HEK293 (cell line): ENCODE results near the gene EDA.

Experiments
- CTCF ChIA-PET: fragments of 350-600 bp; formaldehyde crosslinking; extraction: SDS; loops from one replicate; lab custom pipeline; 2021; ENCODE audit warnings: antibody characterized with exemption; lab: Yijun Ruan, JAX
- POLR2A ChIA-PET: fragments of 300-600 bp; formaldehyde crosslinking; extraction: SDS; loops from one replicate; lab custom pipeline; 2020; ENCODE audit warnings: antibody characterized with exemption, inconsistent platforms; lab: Yijun Ruan, JAX
- H3K27ac ChIP-seq: fragments of 200-500 bp; sonication (Bioruptor generic); 2 replicates; pipeline ENCODE4 v1.5.1; 2014; ENCODE audit warnings: low read depth, low read length, control low read depth, inconsistent platforms; ENCODE audit errors: extremely low read depth
- H3K36me3 ChIP-seq, 2 experiments: fragments of 200-500 bp in 1 of 2; sonication (Bioruptor generic) in 1 of 2; 1 replicate in 1 of 2; 2 replicates in 1 of 2; pipeline ENCODE4 v1.5.1; 2014 to 2017; ENCODE audit warnings: inconsistent platforms in 2 of 2, low read length in 2 of 2; ENCODE audit not compliant: control insufficient read depth in 2 of 2, insufficient read depth in 1 of 2
- H3K4me1 ChIP-seq: fragments of 200-500 bp; sonication (Bioruptor generic); 2 replicates; pipeline ENCODE4 v1.5.1; 2014; ENCODE audit warnings: mild to moderate bottlenecking, low read length, inconsistent platforms; ENCODE audit not compliant: control insufficient read depth, insufficient read depth
- H3K4me3 ChIP-seq: 2 replicates; pipeline ENCODE4 v1.5.1; 2011; ENCODE audit warnings: low read depth, mild to moderate bottlenecking, control low read depth, low read length, moderate library complexity
- H3K9me3 ChIP-seq: fragments of 200-500 bp; sonication (Bioruptor generic); 2 replicates; pipeline ENCODE4 v1.5.1; 2014; ENCODE audit warnings: low read depth, low read length, inconsistent platforms; ENCODE audit not compliant: control insufficient read depth, insufficient read depth
- PRDM1 ChIP-seq: fragments of 450-650 bp; formaldehyde crosslinking; IDR thresholded peaks from 2 replicates; pipeline ENCODE4; 2016; ENCODE audit warnings: missing biosample characterization, missing genetic modification characterization
- RBAK ChIP-seq: fragments of 450-650 bp; formaldehyde crosslinking; IDR thresholded peaks from 2 replicates; pipeline ENCODE4 v1.5.1; 2016; ENCODE audit warnings: missing biosample characterization, missing genetic modification characterization
- REPIN1 ChIP-seq: fragments of 450-650 bp; formaldehyde crosslinking; IDR thresholded peaks from 2 replicates; pipeline ENCODE4 v1.5.1; 2017; ENCODE audit warnings: missing biosample characterization, missing genetic modification characterization, low read depth
- TRIM28 ChIP-seq: IDR thresholded peaks from 2 replicates; pipeline ENCODE4 v1.6.1; 2011; ENCODE audit warnings: low read length, control low read depth, borderline replicate concordance
- ZBTB21 ChIP-seq: fragments of 450-650 bp; formaldehyde crosslinking; IDR thresholded peaks from 2 replicates; pipeline ENCODE4 v1.5.1; 2017; ENCODE audit warnings: missing biosample characterization, missing genetic modification characterization
- ZNF16 ChIP-seq: fragments of 450-650 bp; formaldehyde crosslinking; IDR thresholded peaks from 2 replicates; pipeline ENCODE4 v1.5.1; 2016; ENCODE audit warnings: low read depth, missing biosample characterization, missing genetic modification characterization
- ZNF214 ChIP-seq: fragments of 450-650 bp; formaldehyde crosslinking; IDR thresholded peaks from 2 replicates; pipeline ENCODE4 v1.5.1; 2017; ENCODE audit warnings: missing biosample characterization, mild to moderate bottlenecking, missing genetic modification characterization, borderline replicate concordance
- ZNF404 ChIP-seq: fragments of 450-650 bp; formaldehyde crosslinking; IDR thresholded peaks from 2 replicates; pipeline ENCODE4 v1.5.1; 2017; ENCODE audit warnings: missing biosample characterization, missing genetic modification characterization
- ZNF530 ChIP-seq: fragments of 450-650 bp; formaldehyde crosslinking; IDR thresholded peaks from 2 replicates; pipeline ENCODE4 v1.5.1; 2016; ENCODE audit warnings: low read depth, missing biosample characterization, missing genetic modification characterization
- ZNF558 ChIP-seq: fragments of 450-650 bp; formaldehyde crosslinking; IDR thresholded peaks from 2 replicates; pipeline ENCODE4 v1.5.1; 2016; ENCODE audit warnings: missing biosample characterization, missing genetic modification characterization
- ZNF623 ChIP-seq: fragments of 450-650 bp; formaldehyde crosslinking; IDR thresholded peaks from 2 replicates; pipeline ENCODE4 v1.5.1; 2016; ENCODE audit warnings: missing biosample characterization, missing genetic modification characterization
- ZNF670 ChIP-seq: fragments of 450-650 bp; formaldehyde crosslinking; IDR thresholded peaks from 2 replicates; pipeline ENCODE4 v1.5.1; 2016; ENCODE audit warnings: missing biosample characterization, missing genetic modification characterization, low read depth
- ZNF785 ChIP-seq: fragments of 450-650 bp; formaldehyde crosslinking; IDR thresholded peaks from 2 replicates; pipeline ENCODE4 v1.5.1; 2016; ENCODE audit warnings: missing biosample characterization, missing genetic modification characterization
- TF ChIP-seq, protein P1 (sequence below): fragments of 450-650 bp; formaldehyde crosslinking; IDR thresholded peaks from 2 replicates; pipeline ENCODE4 v1.5.1; 2016; ENCODE audit warnings: missing biosample characterization, missing genetic modification characterization
- TF ChIP-seq, protein P2 (sequence below): fragments of 450-650 bp; formaldehyde crosslinking; IDR thresholded peaks from 2 replicates; pipeline ENCODE4 v1.5.1; 2017; ENCODE audit warnings: missing biosample characterization, missing genetic modification characterization
- TF ChIP-seq, protein P3 (sequence below): fragments of 450-650 bp; formaldehyde crosslinking; IDR thresholded peaks from 2 replicates; pipeline ENCODE4 v1.5.1; 2017; ENCODE audit warnings: missing biosample characterization, missing genetic modification characterization
- TF ChIP-seq, protein P4 (sequence below): IDR thresholded peaks from 2 replicates; pipeline ENCODE4 v1.6.1; 2011; ENCODE audit warnings: mild to moderate bottlenecking, low read depth, low read length, borderline replicate concordance

EDA gene

DNA sequence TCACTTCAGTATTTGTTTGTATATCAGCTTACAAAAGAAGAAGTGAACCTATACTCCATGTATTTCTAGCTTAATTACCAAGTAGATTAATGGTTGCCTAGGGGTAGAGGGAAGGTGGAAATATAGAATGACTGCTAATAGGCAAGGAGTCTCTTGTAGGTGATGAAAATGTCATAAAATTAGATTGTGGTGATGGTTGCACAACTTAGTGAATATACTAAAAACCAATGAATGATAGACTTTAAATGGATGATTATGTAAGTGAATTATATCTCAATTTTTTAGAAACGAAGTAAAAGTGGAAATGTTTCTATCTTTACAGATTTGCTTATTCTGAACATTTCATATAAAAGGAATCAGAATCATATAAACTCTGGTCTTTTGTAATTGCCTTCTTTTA lies 268.3 kb downstream of the EDA start:
- no peak overlapping the region for H3K27ac ChIP-seq
- no peak for TF ChIP-seq ZNF670 (tag by site-specific recombination)
- TF ChIP-seq, protein P1, sequence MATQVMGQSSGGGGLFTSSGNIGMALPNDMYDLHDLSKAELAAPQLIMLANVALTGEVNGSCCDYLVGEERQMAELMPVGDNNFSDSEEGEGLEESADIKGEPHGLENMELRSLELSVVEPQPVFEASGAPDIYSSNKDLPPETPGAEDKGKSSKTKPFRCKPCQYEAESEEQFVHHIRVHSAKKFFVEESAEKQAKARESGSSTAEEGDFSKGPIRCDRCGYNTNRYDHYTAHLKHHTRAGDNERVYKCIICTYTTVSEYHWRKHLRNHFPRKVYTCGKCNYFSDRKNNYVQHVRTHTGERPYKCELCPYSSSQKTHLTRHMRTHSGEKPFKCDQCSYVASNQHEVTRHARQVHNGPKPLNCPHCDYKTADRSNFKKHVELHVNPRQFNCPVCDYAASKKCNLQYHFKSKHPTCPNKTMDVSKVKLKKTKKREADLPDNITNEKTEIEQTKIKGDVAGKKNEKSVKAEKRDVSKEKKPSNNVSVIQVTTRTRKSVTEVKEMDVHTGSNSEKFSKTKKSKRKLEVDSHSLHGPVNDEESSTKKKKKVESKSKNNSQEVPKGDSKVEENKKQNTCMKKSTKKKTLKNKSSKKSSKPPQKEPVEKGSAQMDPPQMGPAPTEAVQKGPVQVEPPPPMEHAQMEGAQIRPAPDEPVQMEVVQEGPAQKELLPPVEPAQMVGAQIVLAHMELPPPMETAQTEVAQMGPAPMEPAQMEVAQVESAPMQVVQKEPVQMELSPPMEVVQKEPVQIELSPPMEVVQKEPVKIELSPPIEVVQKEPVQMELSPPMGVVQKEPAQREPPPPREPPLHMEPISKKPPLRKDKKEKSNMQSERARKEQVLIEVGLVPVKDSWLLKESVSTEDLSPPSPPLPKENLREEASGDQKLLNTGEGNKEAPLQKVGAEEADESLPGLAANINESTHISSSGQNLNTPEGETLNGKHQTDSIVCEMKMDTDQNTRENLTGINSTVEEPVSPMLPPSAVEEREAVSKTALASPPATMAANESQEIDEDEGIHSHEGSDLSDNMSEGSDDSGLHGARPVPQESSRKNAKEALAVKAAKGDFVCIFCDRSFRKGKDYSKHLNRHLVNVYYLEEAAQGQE (tag by site-specific recombination): no peak
- no peaks in the 10 kb centered on the region; the same call in 1 of the 2 replicates for H3K9me3 ChIP-seq
- no peak overlapping the region for H3K4me3 ChIP-seq
- H3K36me3 ChIP-seq: peaks cover 0 to 5% of the 10 kb centered on the region in 2 experiments; a peak in 1 of 3 replicates
- CTCF ChIA-PET: no interaction called here
- POLR2A ChIA-PET: no interaction called here
- H3K4me1 ChIP-seq: no peaks in the 10 kb centered on the region

DNA sequence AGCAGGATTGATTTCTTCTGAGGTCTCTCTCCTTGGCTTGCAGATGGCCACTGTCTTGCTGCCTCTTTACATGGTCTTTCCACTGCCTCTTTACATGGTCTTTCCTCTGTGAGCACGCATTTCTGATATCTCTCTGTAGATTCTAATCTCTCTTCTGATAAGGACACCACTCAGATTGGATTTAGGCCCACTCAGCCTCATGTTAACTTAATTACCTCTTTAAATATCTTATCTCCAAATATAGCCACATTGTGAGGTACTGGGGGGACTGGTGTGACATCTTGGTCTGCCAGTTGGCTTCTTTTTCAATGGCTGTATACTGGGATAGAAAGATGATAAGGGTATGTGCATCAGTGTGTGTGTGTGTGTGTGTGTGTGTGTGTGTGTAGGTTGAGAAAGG lies 280.1 kb downstream of the EDA start:
- POLR2A ChIA-PET: no interaction called here
- Histone ChIP-seq H3K36me3 (no peaks in the 10 kb centered on the region), H3K4me1 (no peaks in the 10 kb centered on the region), H3K27ac (no peak overlapping the region), H3K4me3 (no peak overlapping the region), H3K9me3 (no peaks in the 10 kb centered on the region)
- no peak for TF ChIP-seq ZNF214 (tag by site-specific recombination)
- TF ChIP-seq ZNF530 (tag by site-specific recombination): no peak
- TF ChIP-seq RBAK (tag by site-specific recombination): no peak
- TF ChIP-seq, protein P2, sequence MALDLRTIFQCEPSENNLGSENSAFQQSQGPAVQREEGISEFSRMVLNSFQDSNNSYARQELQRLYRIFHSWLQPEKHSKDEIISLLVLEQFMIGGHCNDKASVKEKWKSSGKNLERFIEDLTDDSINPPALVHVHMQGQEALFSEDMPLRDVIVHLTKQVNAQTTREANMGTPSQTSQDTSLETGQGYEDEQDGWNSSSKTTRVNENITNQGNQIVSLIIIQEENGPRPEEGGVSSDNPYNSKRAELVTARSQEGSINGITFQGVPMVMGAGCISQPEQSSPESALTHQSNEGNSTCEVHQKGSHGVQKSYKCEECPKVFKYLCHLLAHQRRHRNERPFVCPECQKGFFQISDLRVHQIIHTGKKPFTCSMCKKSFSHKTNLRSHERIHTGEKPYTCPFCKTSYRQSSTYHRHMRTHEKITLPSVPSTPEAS (tag by site-specific recombination): no peak
- TF ChIP-seq ZNF558 (tag by site-specific recombination): no peak
- no peak for TF ChIP-seq REPIN1 (tag by site-specific recombination)
- no peak for TF ChIP-seq PRDM1 (tag by site-specific recombination)
- no peak for TF ChIP-seq ZNF404
- TF ChIP-seq ZNF16 (tag by site-specific recombination): no peak
- TF ChIP-seq ZNF623 (tag by site-specific recombination): no peak
- TF ChIP-seq, protein P3, sequence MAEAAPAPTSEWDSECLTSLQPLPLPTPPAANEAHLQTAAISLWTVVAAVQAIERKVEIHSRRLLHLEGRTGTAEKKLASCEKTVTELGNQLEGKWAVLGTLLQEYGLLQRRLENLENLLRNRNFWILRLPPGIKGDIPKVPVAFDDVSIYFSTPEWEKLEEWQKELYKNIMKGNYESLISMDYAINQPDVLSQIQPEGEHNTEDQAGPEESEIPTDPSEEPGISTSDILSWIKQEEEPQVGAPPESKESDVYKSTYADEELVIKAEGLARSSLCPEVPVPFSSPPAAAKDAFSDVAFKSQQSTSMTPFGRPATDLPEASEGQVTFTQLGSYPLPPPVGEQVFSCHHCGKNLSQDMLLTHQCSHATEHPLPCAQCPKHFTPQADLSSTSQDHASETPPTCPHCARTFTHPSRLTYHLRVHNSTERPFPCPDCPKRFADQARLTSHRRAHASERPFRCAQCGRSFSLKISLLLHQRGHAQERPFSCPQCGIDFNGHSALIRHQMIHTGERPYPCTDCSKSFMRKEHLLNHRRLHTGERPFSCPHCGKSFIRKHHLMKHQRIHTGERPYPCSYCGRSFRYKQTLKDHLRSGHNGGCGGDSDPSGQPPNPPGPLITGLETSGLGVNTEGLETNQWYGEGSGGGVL (tag by site-specific recombination): no peak
- no peak for TF ChIP-seq ZNF785 (tag by site-specific recombination)
- TF ChIP-seq TRIM28: no peak
- TF ChIP-seq, protein P4, sequence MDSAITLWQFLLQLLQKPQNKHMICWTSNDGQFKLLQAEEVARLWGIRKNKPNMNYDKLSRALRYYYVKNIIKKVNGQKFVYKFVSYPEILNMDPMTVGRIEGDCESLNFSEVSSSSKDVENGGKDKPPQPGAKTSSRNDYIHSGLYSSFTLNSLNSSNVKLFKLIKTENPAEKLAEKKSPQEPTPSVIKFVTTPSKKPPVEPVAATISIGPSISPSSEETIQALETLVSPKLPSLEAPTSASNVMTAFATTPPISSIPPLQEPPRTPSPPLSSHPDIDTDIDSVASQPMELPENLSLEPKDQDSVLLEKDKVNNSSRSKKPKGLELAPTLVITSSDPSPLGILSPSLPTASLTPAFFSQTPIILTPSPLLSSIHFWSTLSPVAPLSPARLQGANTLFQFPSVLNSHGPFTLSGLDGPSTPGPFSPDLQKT: no peak
- no peak for TF ChIP-seq ZBTB21 (tag by site-specific recombination)
- CTCF ChIA-PET: no interaction called here
